Thymus (tissue), 11 donors: ENCODE measurements around the gene SUPT5H. TPM values are rescaled to one million over a fixed set of nuclear protein-coding genes. Genes with fewer than 3 reads are reported as not detected.
"Not testable (repeated sequence)": the region's sequence is repeated elsewhere in the genome, so short reads cannot be mapped to it uniquely, and the experiment has no call there.

Source experiments
- DNase-seq, 9 donors: peaks; one replicate each; pipeline ENCODE4 v3.0.0-alpha.2; 2013; ENCODE audit warnings: low spot score in 9 of 9, low read depth in 6 of 9, missing footprints in 1 of 9
- H3K27ac ChIP-seq, 2 donors: one replicate each; pipeline ENCODE4 v1.5.1; 2013; ENCODE audit warnings: control low read depth in 1 of 2, low read depth in 1 of 2, low read length in 1 of 2, mild to moderate bottlenecking in 1 of 2, moderate library complexity in 1 of 2
- H3K27me3 ChIP-seq, 2 donors: one replicate each; pipeline ENCODE4 v1.5.1; 2013; ENCODE audit warnings: low read length in 1 of 2; ENCODE audit not compliant: control insufficient read depth in 2 of 2, insufficient read depth in 1 of 2
- H3K36me3 ChIP-seq, 2 donors: one replicate each; pipeline ENCODE4 v1.5.1; 2013; ENCODE audit warnings: low read length in 1 of 2, mild to moderate bottlenecking in 1 of 2, moderate library complexity in 1 of 2; ENCODE audit not compliant: control insufficient read depth in 2 of 2, insufficient read depth in 2 of 2
- H3K4me1 ChIP-seq, 2 donors: one replicate each; pipeline ENCODE4 v1.5.1; 2013; ENCODE audit warnings: low read length in 2 of 2; ENCODE audit not compliant: control insufficient read depth in 2 of 2, insufficient read depth in 2 of 2
- H3K4me3 ChIP-seq, 2 donors: one replicate each; pipeline ENCODE4 v1.5.1; 2013; ENCODE audit warnings: low read length in 2 of 2, control low read depth in 1 of 2, mild to moderate bottlenecking in 1 of 2
- H3K9me3 ChIP-seq, 2 donors: one replicate each; pipeline ENCODE4 v1.5.1; 2013; ENCODE audit warnings: low read length in 1 of 2, mild to moderate bottlenecking in 1 of 2; ENCODE audit not compliant: control insufficient read depth in 2 of 2, insufficient read depth in 1 of 2
- WGBS: extraction: QIAGEN DNeasy Blood & Tissue Kit; methylation state at CpG from one replicate; pipeline ENCODE4 v1.1.7; 2013; 5-methylcytosine and 5-hydroxymethylcytosine counted together
- polyA plus RNA-seq: library from polyadenylated mRNA; stranded (reverse); fragments of 200-250 nt; gene quantifications from one replicate; pipeline ENCODE4 v1.2.3, GENCODE V29; 2013
- total RNA-seq: library from RNA; stranded (reverse); fragments of 120-200 nt; gene quantifications from one replicate; pipeline ENCODE4 v1.2.4, GENCODE V29; 2013
- donor health status: healthy.

The SUPT5H gene
- total and polyA plus RNA-seq, 2 donors = 39.0 to 203 TPM

- 92% methylated on average over 16 of the region's 16 CpGs for WGBS
- Histone ChIP-seq H3K27ac (no peak overlapping the region), H3K36me3 (peaks cover 6 to 8% of the 10 kb centered on the region in 2 donors), H3K4me3 (peak overlapping the region; percentile 79 to 87), H3K9me3 (no peaks in the 10 kb centered on the region), H3K4me1 (peaks cover 18 to 21% of the 10 kb centered on the region in 2 donors), H3K27me3 (no peaks in the 10 kb centered on the region)
- no peak for DNase-seq
Measured at GRCh38 chr19:39446365-39447084, 1.1 kb downstream of the SUPT5H start.

GRCh38 chr19:39448271-39448670, 2.9 kb downstream of the SUPT5H start:
- Histone ChIP-seq H3K27me3 (no peaks in the 10 kb centered on the region), H3K9me3 (no peaks in the 10 kb centered on the region), H3K4me3 (no peak overlapping the region), H3K4me1 (peaks cover 18 to 21% of the 10 kb centered on the region in 2 donors), H3K36me3 (peaks cover 9 to 23% of the 10 kb centered on the region in 2 donors), H3K27ac (no peak overlapping the region)
- DNase-seq = no peak
- WGBS = 62% methylated on average over 3 of the region's 3 CpGs

GRCh38 chr19:39449116-39449797, 3.9 kb downstream of the SUPT5H start:
- peaks cover 17 to 27% of the 10 kb centered on the region in 2 donors for H3K36me3 ChIP-seq
- DNase-seq = no peak
- 93% methylated on average over 8 of the region's 8 CpGs for WGBS
- no peak overlapping the region for H3K27ac ChIP-seq
- no peak overlapping the region for H3K4me3 ChIP-seq
- H3K27me3 ChIP-seq = no peaks in the 10 kb centered on the region
- no peaks in the 10 kb centered on the region for H3K9me3 ChIP-seq
- H3K4me1 ChIP-seq = peaks cover 15 to 20% of the 10 kb centered on the region in 2 donors

DNA sequence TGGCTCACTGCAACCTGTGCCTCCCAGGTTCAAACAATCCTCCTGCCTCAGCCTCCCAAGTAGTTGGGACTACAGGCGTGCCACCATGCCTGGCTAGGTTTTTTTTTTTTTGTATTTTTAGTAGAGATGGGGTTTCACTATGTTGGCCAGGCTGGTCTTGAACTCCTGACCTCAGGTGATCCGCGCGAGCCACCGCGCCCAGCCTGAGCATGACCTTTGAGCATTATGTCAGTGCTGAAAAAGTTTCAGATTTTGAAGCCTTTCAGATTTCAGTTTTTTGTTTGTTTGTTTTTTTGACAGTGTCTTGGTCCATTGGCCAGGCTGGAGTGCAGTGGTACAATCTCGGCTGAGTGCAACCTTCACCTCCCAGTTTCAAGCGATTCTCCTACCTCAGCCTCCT, 5.9 kb downstream of the SUPT5H start:
- WGBS = 98% methylated on average over 8 of the region's 8 CpGs
- not testable (repeated sequence) for H3K27ac ChIP-seq, H3K27me3 ChIP-seq, DNase-seq, H3K9me3 ChIP-seq, H3K4me3 ChIP-seq
- H3K36me3 ChIP-seq = peaks cover 23 to 36% of the 10 kb centered on the region in 2 donors
- peaks cover 13 to 14% of the 10 kb centered on the region in 2 donors for H3K4me1 ChIP-seq

- Histone ChIP-seq H3K36me3 (peaks cover 71 to 75% of the 10 kb centered on the region in 2 donors), H3K4me3 (no peak overlapping the region), H3K27me3 (no peaks in the 10 kb centered on the region), H3K27ac (no peak overlapping the region), H3K4me1 (no peaks in the 10 kb centered on the region), H3K9me3 (no peaks in the 10 kb centered on the region)
- DNase-seq = no peak
- WGBS = 97% methylated on average over 3 of the region's 3 CpGs
Measured at GRCh38 chr19:39463403-39463802, 18.0 kb downstream of the SUPT5H start.

DNA sequence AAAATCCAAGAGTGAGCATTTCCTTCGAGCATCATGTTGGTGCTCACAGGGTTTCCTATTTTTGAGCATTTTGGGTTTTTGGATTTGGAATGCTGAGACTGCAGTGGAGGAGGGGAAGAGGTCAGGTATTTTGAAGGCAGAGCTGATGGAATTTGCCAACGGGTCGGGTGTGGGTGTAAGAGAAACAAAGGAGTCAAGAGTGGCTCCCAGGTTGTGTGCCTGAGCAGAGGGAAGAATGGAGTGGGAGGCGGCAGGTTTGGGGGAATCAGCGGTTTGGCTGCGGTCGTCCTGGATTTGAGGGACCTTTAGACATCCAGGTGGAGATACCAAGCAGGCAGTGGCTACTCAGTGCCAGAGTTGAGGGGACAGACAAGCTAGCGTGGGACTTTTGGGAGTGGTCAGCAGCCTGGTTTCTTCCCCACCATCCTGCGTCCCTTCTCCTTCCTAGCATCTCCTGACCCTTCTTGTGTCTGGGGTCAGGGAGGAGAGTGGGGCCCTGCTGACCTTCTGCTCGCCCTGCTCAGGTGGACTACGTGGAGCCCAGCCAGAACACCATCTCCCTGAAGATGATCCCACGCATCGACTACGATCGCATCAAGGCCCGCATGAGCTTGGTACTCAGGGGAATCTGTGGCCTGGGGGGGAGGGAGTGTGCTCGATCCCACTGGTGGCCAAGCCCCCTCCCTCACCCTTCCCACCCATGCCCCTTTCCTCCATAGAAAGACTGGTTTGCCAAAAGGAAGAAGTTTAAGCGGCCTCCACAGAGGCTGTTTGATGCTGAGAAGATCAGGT, 20.8 kb downstream of the SUPT5H start:
- Histone ChIP-seq H3K27ac (no peak overlapping the region), H3K9me3 (no peaks in the 10 kb centered on the region), H3K4me1 (no peaks in the 10 kb centered on the region), H3K36me3 (peaks cover 71 to 74% of the 10 kb centered on the region in 2 donors), H3K27me3 (no peaks in the 10 kb centered on the region), H3K4me3 (no peak overlapping the region)
- DNase-seq = no peak
- 99% methylated on average over 18 of the region's 18 CpGs for whole genome bisulfite sequencing

GRCh38 chr19:39467941-39468340, 22.6 kb downstream of the SUPT5H start:
- no peak overlapping the region for H3K4me3 ChIP-seq
- no peak overlapping the region for H3K27ac ChIP-seq
- DNase-seq = no peak
- H3K27me3 ChIP-seq = no peaks in the 10 kb centered on the region
- no peaks in the 10 kb centered on the region for H3K9me3 ChIP-seq
- H3K36me3 ChIP-seq = peaks cover 85 to 86% of the 10 kb centered on the region in 2 donors
- no peaks in the 10 kb centered on the region for H3K4me1 ChIP-seq
- WGBS = 99% methylated on average over 7 of the region's 7 CpGs

- H3K9me3 ChIP-seq = no peaks in the 10 kb centered on the region
- H3K27ac ChIP-seq = no peak overlapping the region
- WGBS = 97% methylated on average over 11 of the region's 11 CpGs
- H3K36me3 ChIP-seq = peaks cover 94 to 95% of the 10 kb centered on the region in 2 donors
- DNase-seq = no peak
- H3K27me3 ChIP-seq = no peaks in the 10 kb centered on the region
- no peaks in the 10 kb centered on the region for H3K4me1 ChIP-seq
- no peak overlapping the region for H3K4me3 ChIP-seq
Measured at GRCh38 chr19:39469036-39469435, 23.7 kb downstream of the SUPT5H start.

DNA sequence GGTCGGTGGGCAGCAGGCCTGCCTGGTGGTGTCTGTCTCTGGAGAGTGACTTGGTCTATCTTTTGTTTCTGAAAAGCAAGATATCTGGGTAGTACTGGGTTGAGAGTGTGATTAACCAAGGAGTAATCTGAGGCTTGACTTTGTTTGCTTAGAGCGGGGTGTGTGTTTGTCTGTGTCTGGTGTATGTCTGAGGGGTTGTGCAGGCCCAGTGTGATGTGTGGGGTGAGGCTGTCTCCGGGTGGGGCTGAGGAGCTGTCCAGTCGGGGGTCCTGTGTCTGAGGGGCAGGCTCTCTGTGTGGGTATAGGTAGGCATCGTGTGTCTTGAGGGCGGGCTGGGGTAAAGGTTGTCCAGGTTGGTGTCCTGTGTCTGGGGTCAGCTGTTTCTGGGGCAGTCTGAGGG, 24.2 kb downstream of the SUPT5H start:
- Histone ChIP-seq H3K27me3 (no peaks in the 10 kb centered on the region), H3K27ac (no peak overlapping the region), H3K4me1 (no peaks in the 10 kb centered on the region), H3K4me3 (no peak overlapping the region), H3K9me3 (no peaks in the 10 kb centered on the region), H3K36me3 (peaks cover 95 to 97% of the 10 kb centered on the region in 2 donors)
- 98% methylated on average over 6 of the region's 6 CpGs for WGBS
- no peak for DNase-seq
